Vagina (tissue), 2 donors: ENCODE results near the gene FGF6. TPM values are rescaled to one million over a fixed set of nuclear protein-coding genes. Genes with fewer than 3 reads are reported as not detected.
A peak's percentile ranks its signal among the peaks of the same experiment; 100 is the strongest.

Source experiments
- DNase-seq, 2 donors: peaks; one replicate each; pipeline ENCODE4 v3.0.0-alpha.2; 2017; ENCODE audit errors: extremely low spot score in 2 of 2
- H3K27ac ChIP-seq: fragments of 200-600 bp; sonication (generic); one replicate; pipeline ENCODE4 v1.5.1; 2019
- H3K27me3 ChIP-seq: fragments of 200-600 bp; sonication (generic); one replicate; pipeline ENCODE4 v1.5.1; 2019
- H3K36me3 ChIP-seq, 2 donors: fragments of 200-600 bp; sonication (generic); one replicate each; pipeline ENCODE4 v1.5.1; 2017 to 2019
- H3K4me1 ChIP-seq: fragments of 200-600 bp; sonication (generic); one replicate; pipeline ENCODE4 v1.5.1; 2019
- H3K4me3 ChIP-seq, 2 donors: fragments of 200-600 bp; sonication (generic); 1 replicate in 1 of 2; 2 replicates in 1 of 2; pipeline ENCODE4 v1.5.1; 2016 to 2019
- H3K9me3 ChIP-seq: fragments of 200-600 bp; sonication (generic); one replicate; pipeline ENCODE4 v1.5.1; 2019
- POLR2A ChIP-seq, 2 donors: fragments of 450-650 bp; IDR thresholded peaks; one replicate each; pipeline ENCODE4 v1.6.1; 2017; ENCODE audit warnings: antibody characterized with exemption in 2 of 2, mild to moderate bottlenecking in 2 of 2, moderate library complexity in 2 of 2
- POLR2AphosphoS5 ChIP-seq, 2 donors: sonication (generic); formaldehyde crosslinking; IDR thresholded peaks; one replicate each; pipeline ENCODE4 v1.9.0; 2017; ENCODE audit warnings: antibody characterized with exemption in 2 of 2, mild to moderate bottlenecking in 2 of 2, low read depth in 1 of 2; ENCODE audit not compliant: insufficient read depth in 1 of 2
- intact Hi-C: fragments of 100-400 bp; cut with DNase I; formaldehyde crosslinking; loops from one replicate; pipeline ENCODE4 v1.15.1; 2023
- total RNA-seq: library from RNA; depleted of rRNA; stranded (reverse); fragments of >200 nt; gene quantifications from one replicate; pipeline ENCODE4 v1.2.3, GENCODE V29; 2016
- TF ChIP-seq, protein P1 (sequence below), 3 experiments: fragments of 450-650 bp in 2 of 3; fragments of 200-600 bp in 1 of 3; sonication (generic) in 1 of 3; IDR thresholded peaks; one replicate each; pipeline ENCODE4 v1.5.1; 2017 to 2019; ENCODE audit warnings: antibody characterized with exemption in 3 of 3, mild to moderate bottlenecking in 2 of 3, moderate library complexity in 2 of 3

FGF6 gene
- total RNA-seq, 1 donor from 2014 or later, result not detected

DNA sequence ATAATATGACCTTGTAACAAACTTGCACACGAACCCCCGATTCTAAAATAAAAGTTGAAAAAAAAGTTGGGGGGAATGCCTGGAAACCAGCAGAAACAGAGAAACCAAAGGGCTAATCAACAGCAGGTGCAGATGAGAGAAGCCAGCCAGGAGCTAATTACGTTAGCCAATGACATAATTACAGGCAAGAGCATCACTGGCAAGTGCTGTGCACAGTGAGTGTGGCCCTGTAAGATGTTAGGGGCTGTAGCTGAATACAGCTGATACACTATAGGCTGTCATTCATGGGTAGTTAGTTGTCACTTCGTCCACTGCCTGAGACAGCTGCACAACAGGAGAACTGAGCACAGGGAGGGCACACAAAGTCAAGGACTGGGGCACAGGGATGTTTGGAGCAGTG is 58.8 kb downstream of the FGF6 start:
- Histone ChIP-seq H3K27ac (no peak overlapping the region), H3K27me3 (no peaks in the 10 kb centered on the region), H3K36me3 (no peaks in the 10 kb centered on the region), H3K4me1 (no peaks in the 10 kb centered on the region), H3K4me3 (no peak overlapping the region), H3K9me3 (no peaks in the 10 kb centered on the region)
- DNase-seq, result peak in 1 of 2 donors; percentile 47
- no peak for TF ChIP-seq POLR2A (IDR thresholded peaks at IDR 0.05)
- TF ChIP-seq, protein P1, sequence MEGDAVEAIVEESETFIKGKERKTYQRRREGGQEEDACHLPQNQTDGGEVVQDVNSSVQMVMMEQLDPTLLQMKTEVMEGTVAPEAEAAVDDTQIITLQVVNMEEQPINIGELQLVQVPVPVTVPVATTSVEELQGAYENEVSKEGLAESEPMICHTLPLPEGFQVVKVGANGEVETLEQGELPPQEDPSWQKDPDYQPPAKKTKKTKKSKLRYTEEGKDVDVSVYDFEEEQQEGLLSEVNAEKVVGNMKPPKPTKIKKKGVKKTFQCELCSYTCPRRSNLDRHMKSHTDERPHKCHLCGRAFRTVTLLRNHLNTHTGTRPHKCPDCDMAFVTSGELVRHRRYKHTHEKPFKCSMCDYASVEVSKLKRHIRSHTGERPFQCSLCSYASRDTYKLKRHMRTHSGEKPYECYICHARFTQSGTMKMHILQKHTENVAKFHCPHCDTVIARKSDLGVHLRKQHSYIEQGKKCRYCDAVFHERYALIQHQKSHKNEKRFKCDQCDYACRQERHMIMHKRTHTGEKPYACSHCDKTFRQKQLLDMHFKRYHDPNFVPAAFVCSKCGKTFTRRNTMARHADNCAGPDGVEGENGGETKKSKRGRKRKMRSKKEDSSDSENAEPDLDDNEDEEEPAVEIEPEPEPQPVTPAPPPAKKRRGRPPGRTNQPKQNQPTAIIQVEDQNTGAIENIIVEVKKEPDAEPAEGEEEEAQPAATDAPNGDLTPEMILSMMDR (IDR thresholded peaks at IDR 0.05), result no peak
- no peak for TF ChIP-seq POLR2AphosphoS5 (IDR thresholded peaks at IDR 0.05; ENCODE audit: insufficient read depth in 1 of 2, low read depth in 1 of 2)
- intact Hi-C loops, result no loop called here

Other genes starting within 250 kb of the FGF6 start
- gene CCND2, start 172.1 kb downstream of the FGF6 start, total RNA-seq, result 57.5 TPM
- gene TIGAR, start 124.6 kb downstream of the FGF6 start, total RNA-seq, result 0.98 TPM
- not detected for gene FGF23, start 66.1 kb downstream of the FGF6 start, total RNA-seq
- 4.2 TPM for gene RAD51AP1, start 93.1 kb upstream of the FGF6 start, total RNA-seq
- 19.4 TPM for gene DYRK4, start 116.4 kb upstream of the FGF6 start, total RNA-seq
- gene AKAP3, start 203.2 kb upstream of the FGF6 start, total RNA-seq, result not detected
- 49.6 TPM for gene NDUFA9, start 203.3 kb upstream of the FGF6 start, total RNA-seq